B cell (primary cell): ENCODE data around the gene ESRRB. TPM values are rescaled to one million over a fixed set of nuclear protein-coding genes. Genes with fewer than 3 reads are reported as not detected.

Experiments
- ATAC-seq: fragments of 200-7000 bp; cut with Tn5 transposase; one replicate; pipeline ENCODE4 v1.10.0; 2021; ENCODE audit warnings: low read depth, mild to moderate bottlenecking, moderate number of reproducible peaks, moderate library complexity
- CTCF ChIA-PET: fragments of 350-600 bp; sonication (Branson Sonifier 250); formaldehyde crosslinking; loops from one replicate; lab custom pipeline; 2021; ENCODE audit warnings: antibody characterized with exemption, inconsistent platforms; lab: Charles Lee
- POLR2A ChIA-PET: fragments of 350-600 bp; sonication (Branson Sonifier 250); formaldehyde crosslinking; loops from one replicate; lab custom pipeline; 2021; ENCODE audit warnings: antibody characterized with exemption; lab: Charles Lee
- DNase-seq: peaks from one replicate; pipeline ENCODE4 v3.0.0; 2013
- H2AFZ ChIP-seq: 2 replicates; pipeline ENCODE4 v1.6.1; 2012; ENCODE audit warnings: mild to moderate bottlenecking, low read depth, low read length; ENCODE audit not compliant: insufficient read depth, poor library complexity, severe bottlenecking
- H3K27ac ChIP-seq, 2 donors: 1 replicate in 1 of 2; 2 replicates in 1 of 2; pipeline ENCODE4 v1.5.1; 2012 to 2013; ENCODE audit warnings: low read length in 2 of 2, mild to moderate bottlenecking in 2 of 2, moderate library complexity in 1 of 2
- H3K27me3 ChIP-seq, 4 experiments: fragments of 200-600 bp in 1 of 4; sonication (generic) in 1 of 4; replicated peaks in 1 of 4; 1 replicate in 2 of 4; 2 replicates in 2 of 4; pipeline versions ENCODE4 v1.6.1 to v1.7.0; 2013 to 2016; ENCODE audit warnings: low read length in 3 of 4, mild to moderate bottlenecking in 2 of 4, mixed read lengths in 1 of 4, moderate library complexity in 1 of 4; ENCODE audit not compliant: insufficient read depth in 4 of 4, control insufficient read depth in 3 of 4; ENCODE audit errors: control extremely low read depth in 1 of 4
- H3K36me3 ChIP-seq, 2 experiments: replicated peaks in 1 of 2; 1 replicate in 1 of 2; 2 replicates in 1 of 2; pipeline versions ENCODE4 v1.6.1 to v1.7.1; 2013; ENCODE audit warnings: low read length in 1 of 2; ENCODE audit not compliant: insufficient read depth in 2 of 2, control insufficient read depth in 1 of 2; ENCODE audit errors: control extremely low read depth in 1 of 2, extremely low read depth in 1 of 2
- H3K4me1 ChIP-seq, 2 donors: fragments of 200-600 bp in 1 of 2; sonication (generic) in 1 of 2; 1 replicate in 1 of 2; 2 replicates in 1 of 2; pipeline versions ENCODE4 v1.5.1 to v1.6.1; 2013 to 2017; ENCODE audit warnings: low read length in 2 of 2; ENCODE audit not compliant: control insufficient read depth in 2 of 2, insufficient read depth in 2 of 2
- H3K4me2 ChIP-seq: replicated peaks from 2 replicates; pipeline ENCODE3; 2012; ENCODE audit warnings: mild to moderate bottlenecking, low read depth, low read length; ENCODE audit not compliant: poor library complexity, severe bottlenecking
- H3K4me3 ChIP-seq, 5 experiments: fragments of 200-600 bp in 1 of 5; sonication (generic) in 1 of 5; 1 replicate in 3 of 5; 2 replicates in 2 of 5; pipeline versions ENCODE4 v1.5.1 to v1.7.0; 2011 to 2016; ENCODE audit warnings: low read length in 4 of 5, mild to moderate bottlenecking in 4 of 5, low read depth in 2 of 5, control low read depth in 1 of 5, moderate library complexity in 1 of 5; ENCODE audit not compliant: insufficient read depth in 1 of 5; ENCODE audit errors: control extremely low read depth in 1 of 5, extremely low read depth in 1 of 5
- H3K79me2 ChIP-seq: fragments of 200-600 bp; sonication (generic); one replicate; pipeline ENCODE4 v1.6.0; 2016; ENCODE audit warnings: low read length; ENCODE audit not compliant: control insufficient read depth, insufficient read depth
- H3K9ac ChIP-seq: fragments of 200-600 bp; sonication (generic); 2 replicates; pipeline ENCODE4 v1.6.1; 2017; ENCODE audit warnings: mild to moderate bottlenecking, low read length, moderate library complexity
- H3K9me3 ChIP-seq, 3 donors: one replicate each; pipeline versions ENCODE4 v1.6.1 to v1.7.1; 2013; ENCODE audit warnings: low read length in 2 of 3; ENCODE audit not compliant: control insufficient read depth in 2 of 3, insufficient read depth in 1 of 3; ENCODE audit errors: control extremely low read depth in 1 of 3
- H4K20me1 ChIP-seq: 2 replicates; pipeline ENCODE4 v1.6.0; 2012; ENCODE audit warnings: mild to moderate bottlenecking, low read length; ENCODE audit not compliant: insufficient read depth, control insufficient read depth, poor library complexity, severe bottlenecking
- H3K27ac Mint-ChIP-seq: one replicate; pipeline ENCODE4 v1.8.0; 2021; ENCODE audit warnings: mixed read lengths
- H3K27me3 Mint-ChIP-seq: one replicate; pipeline ENCODE4 v1.8.0; 2021; ENCODE audit warnings: mixed read lengths
- H3K4me1 Mint-ChIP-seq: one replicate; pipeline ENCODE4 v1.8.0; 2021; ENCODE audit warnings: mixed read lengths
- H3K4me3 Mint-ChIP-seq: one replicate; pipeline ENCODE4 v1.8.0; 2021; ENCODE audit warnings: mixed read lengths
- H3K9me3 Mint-ChIP-seq: one replicate; pipeline ENCODE4 v1.8.0; 2022; ENCODE audit warnings: mixed read lengths; ENCODE audit not compliant: insufficient read depth
- EZH2 ChIP-seq: IDR thresholded peaks from 2 replicates; pipeline ENCODE4 v1.6.1; 2012; ENCODE audit warnings: borderline replicate concordance, low read depth, mild to moderate bottlenecking, moderate library complexity, low read length; ENCODE audit not compliant: insufficient read depth, poor library complexity, severe bottlenecking
- WGBS: methylation state at CpG from one replicate; pipeline ENCODE4 v1.1.5; 2013; ENCODE audit warnings: missing lambda C conversion rate; ENCODE audit not compliant: insufficient coverage; 5-methylcytosine and 5-hydroxymethylcytosine counted together
- intact Hi-C: fragments of 100-400 bp; cut with micrococcal nuclease; formaldehyde crosslinking; loops from one replicate; pipeline ENCODE4 v1.10.0; 2022
- polyA plus RNA-seq: library from polyadenylated mRNA; depleted of rRNA; stranded (reverse); fragments of >200 nt; gene quantifications from 2 replicates; pipeline ENCODE4 v1.2.3, GENCODE V29; 2012
- total RNA-seq, 2 donors: library from RNA; stranded (reverse); fragments of 120-200 nt in 1 of 2; gene quantifications; 1 replicate in 1 of 2; 2 replicates in 1 of 2; pipeline versions ENCODE4 v1.2.3 to v1.2.4, GENCODE V29; 2013 to 2022
- TF ChIP-seq, protein P1 (sequence below): fragments of 200-600 bp; IDR thresholded peaks from one replicate; pipeline ENCODE4 v1.8.0; 2022; ENCODE audit warnings: antibody characterized with exemption, mild to moderate bottlenecking

ESRRB gene
- total and polyA plus RNA-seq, 2 donors (not counting 1 experiment from before 2014, with no cell fraction given), result 0.13 TPM; not detected in 1

GRCh38 chr14:76337635-76338545 lies 38.0 kb upstream of the ESRRB start:
- Mint-ChIP-seq H3K27me3 (peaks cover 15% of the 10 kb centered on the region), H3K4me1 (no peaks in the 10 kb centered on the region), H3K27ac (no peak overlapping the region), H3K4me3 (no peak overlapping the region), H3K9me3 (no peaks in the 10 kb centered on the region)
- Histone ChIP-seq H3K4me3 (no peak overlapping the region), H3K36me3 (no peaks in the 10 kb centered on the region), H4K20me1 (no peaks in the 10 kb centered on the region), H3K9me3 (peaks cover 0 to 3% (median 0%) of the 10 kb centered on the region in 3 donors), H3K9ac (no peak overlapping the region), H3K27ac (no peak overlapping the region), H3K4me2 (no peak overlapping the region), H3K79me2 (no peaks in the 10 kb centered on the region), H2AFZ (no peak overlapping the region), H3K27me3 (no peaks in the 10 kb centered on the region), H3K4me1 (no peaks in the 10 kb centered on the region)
- TF ChIP-seq, protein P1, sequence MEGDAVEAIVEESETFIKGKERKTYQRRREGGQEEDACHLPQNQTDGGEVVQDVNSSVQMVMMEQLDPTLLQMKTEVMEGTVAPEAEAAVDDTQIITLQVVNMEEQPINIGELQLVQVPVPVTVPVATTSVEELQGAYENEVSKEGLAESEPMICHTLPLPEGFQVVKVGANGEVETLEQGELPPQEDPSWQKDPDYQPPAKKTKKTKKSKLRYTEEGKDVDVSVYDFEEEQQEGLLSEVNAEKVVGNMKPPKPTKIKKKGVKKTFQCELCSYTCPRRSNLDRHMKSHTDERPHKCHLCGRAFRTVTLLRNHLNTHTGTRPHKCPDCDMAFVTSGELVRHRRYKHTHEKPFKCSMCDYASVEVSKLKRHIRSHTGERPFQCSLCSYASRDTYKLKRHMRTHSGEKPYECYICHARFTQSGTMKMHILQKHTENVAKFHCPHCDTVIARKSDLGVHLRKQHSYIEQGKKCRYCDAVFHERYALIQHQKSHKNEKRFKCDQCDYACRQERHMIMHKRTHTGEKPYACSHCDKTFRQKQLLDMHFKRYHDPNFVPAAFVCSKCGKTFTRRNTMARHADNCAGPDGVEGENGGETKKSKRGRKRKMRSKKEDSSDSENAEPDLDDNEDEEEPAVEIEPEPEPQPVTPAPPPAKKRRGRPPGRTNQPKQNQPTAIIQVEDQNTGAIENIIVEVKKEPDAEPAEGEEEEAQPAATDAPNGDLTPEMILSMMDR, result no peak
- TF ChIP-seq EZH2, result no peak
- intact Hi-C loops, result no loop called here
- DNase-seq (no peak), ATAC-seq (no peak)
- ChIA-PET POLR2A (no interaction called here), CTCF (interaction anchor here (1.3 kb wide), 1 partner anchor 13 kb away, joined by 3 read pairs; no protein-coding TSS in a partner anchor)
- WGBS, result 65% methylated on average over 11 of the region's 16 CpGs
